Heart left ventricle (tissue), 13 donors: ENCODE data around the gene BTBD17.

Experiments used
- CTCF ChIP-seq, 12 donors: fragments of 200-600 bp; sonication (generic) in 4 of 12; IDR thresholded peaks; one replicate each; pipeline versions ENCODE4 v1.5.0 to v1.8.0; 2018 to 2022; ENCODE audit warnings: antibody characterized with exemption in 12 of 12, mild to moderate bottlenecking in 5 of 12
- POLR2A ChIP-seq, 2 donors: fragments of 450-650 bp; IDR thresholded peaks; one replicate each; pipeline ENCODE4 v1.6.1; 2017; ENCODE audit warnings: antibody characterized with exemption in 2 of 2, mild to moderate bottlenecking in 2 of 2, moderate library complexity in 2 of 2
- donor health status: ischemic (EF 13 %, LVEDD 7.1; RV severe dilation, severe dysfunction).
- donor health status: DM: no; HTN: yes; CAD: no.
- donor health status: DM: no; HTN: no; CAD: no.
- donor health status: ischemic (EF 25% LVEDD 6.9; RV normal size, moderate dysfunction).
- donor health status: ischemic (EF 25% LVEDD 5.7; RV mildly dilated, moderate dysfunction).
- donor health status: ischemic (EF 35%, LVEDD 5.7; RV mildly dilated, moderate dysfunction).
- donor health status: nonischemic (EF 11% LVEDD 7.7; RV severe dilation, severe dysfunction).
- donor health status: DM: yes; HTN: yes; CAD: no.
- donor health status: PGD.
- donor health status: ischemic (EF 29% LVEDD 5.4; RV normal size, mild dysfunction).
- donor health status: nonischemic (EF 23%, LVEDD 6.1; RV moderate dilation, normal function).

DNA sequence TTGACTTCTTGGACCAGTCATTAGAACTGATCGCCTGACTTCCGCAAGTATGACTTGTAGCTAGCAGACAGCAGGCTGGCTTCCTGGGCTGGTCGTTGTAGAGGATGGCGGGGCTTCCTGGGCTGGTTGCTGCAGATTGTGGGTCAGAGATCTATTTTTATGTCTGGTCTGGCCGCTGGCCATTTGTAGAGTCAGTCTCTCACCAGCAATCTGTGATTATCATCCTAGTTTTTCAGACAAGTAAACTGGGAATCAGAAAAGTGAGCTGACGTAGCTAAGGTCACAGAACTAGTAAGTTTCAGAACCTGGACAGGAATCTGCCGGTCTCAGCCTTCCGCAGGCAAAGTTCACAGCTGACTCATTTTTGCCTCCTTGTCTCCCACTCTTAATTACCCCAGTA is 24.7 kb upstream of the BTBD17 start:
- TF ChIP-seq CTCF (IDR thresholded peaks at IDR 0.05) = no peak
- no peak for TF ChIP-seq POLR2A (IDR thresholded peaks at IDR 0.05)
